Hindlimb muscle (tissue), 1 donor: ENCODE measurements around the gene MGAT1. TPM values are rescaled to one million over a fixed set of nuclear protein-coding genes. Genes with fewer than 3 reads are reported as not detected.
"Not testable (repeated sequence)": the region's sequence is repeated elsewhere in the genome, so short reads cannot be mapped to it uniquely, and the experiment has no call there.

Source experiments
- DNase-seq: peaks from one replicate; pipeline ENCODE4 v3.0.0-alpha.2; 2013
- polyA plus RNA-seq: library from polyadenylated mRNA; unstranded; fragments of 120-200 nt; gene quantifications from one replicate; pipeline ENCODE4 v1.2.1, GENCODE V29; 2013; ENCODE audit not compliant: insufficient read length

Gene MGAT1
- polyA plus RNA-seq, 1 donor, result 79.6 TPM

GRCh38 chr5:180804129-180804618 lies 1.6 kb upstream of the MGAT1 start:
- DNase-seq, result no peak

GRCh38 chr5:180803181-180804128 lies 849 bp upstream of the MGAT1 start:
- DNase-seq, result peak; percentile 70

DNA sequence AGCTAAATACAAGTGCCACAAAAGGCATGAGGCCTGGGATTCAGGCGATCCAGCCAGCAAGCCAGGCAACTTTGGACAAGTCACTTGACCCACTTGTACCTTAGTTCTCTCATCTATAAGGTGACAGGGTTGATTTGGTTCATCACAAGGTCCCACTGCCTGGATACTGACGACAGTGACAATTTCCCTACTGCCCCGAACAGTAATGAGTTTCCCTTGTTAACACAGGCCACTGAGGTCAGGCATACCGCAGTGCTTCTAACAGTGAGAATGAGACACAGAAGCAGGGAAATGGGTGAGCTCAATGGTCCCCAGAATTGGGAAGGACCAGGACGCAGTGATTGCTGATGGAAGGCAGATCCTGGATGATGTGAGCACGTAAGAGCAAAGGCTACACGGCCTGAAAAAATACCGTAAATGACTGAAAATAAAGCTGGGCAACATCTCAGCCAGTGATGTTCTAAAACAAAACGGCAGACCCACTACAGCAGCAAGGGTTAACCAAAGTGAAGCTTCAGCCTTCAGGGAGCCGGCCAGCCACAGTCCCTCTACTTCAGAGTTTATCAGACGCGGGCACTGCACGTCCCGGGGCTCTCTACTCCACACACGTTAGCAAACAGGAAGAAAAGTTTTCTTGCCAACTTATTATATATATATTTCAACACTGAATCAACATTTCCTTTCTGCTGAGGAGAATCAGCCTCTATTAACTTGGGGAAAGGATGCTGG lies 846 bp downstream of the MGAT1 start:
- DNase-seq, result no peak

- no peak for DNase-seq
Observed at GRCh38 chr5:180799902-180800801, 2.5 kb downstream of the MGAT1 start.

DNA sequence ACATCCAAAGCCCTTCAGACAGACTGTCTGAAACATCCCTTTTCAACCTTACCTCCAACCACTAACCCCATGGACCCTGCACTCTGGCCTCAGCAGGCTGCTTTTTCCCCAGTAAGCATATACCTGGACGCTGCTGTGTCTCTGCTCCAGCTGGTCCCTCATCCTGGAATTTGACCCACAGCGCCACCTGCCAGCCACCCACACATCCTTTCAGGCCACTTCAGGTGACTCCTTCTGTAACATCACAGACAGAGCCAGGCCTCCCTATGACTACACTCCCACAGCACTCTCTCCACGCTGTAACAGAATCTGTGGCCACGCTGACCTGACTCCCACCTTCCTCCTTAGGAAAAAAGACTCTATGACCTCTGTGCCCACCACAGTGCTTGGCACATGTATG lies 3.4 kb downstream of the MGAT1 start:
- no peak for DNase-seq

GRCh38 chr5:180798193-180798592 lies 4.4 kb downstream of the MGAT1 start:
- no peak for DNase-seq

GRCh38 chr5:180797256-180798192 lies 5.1 kb downstream of the MGAT1 start:
- no peak for DNase-seq

GRCh38 chr5:180795771-180796313 lies 6.8 kb downstream of the MGAT1 start:
- no peak for DNase-seq

- no peak for DNase-seq
Observed at GRCh38 chr5:180792965-180793287, 9.7 kb downstream of the MGAT1 start.

- DNase-seq, result no peak
Observed at GRCh38 chr5:180792287-180792964, 10.2 kb downstream of the MGAT1 start.

- DNase-seq, result no peak
Observed at GRCh38 chr5:180791611-180792213, 10.9 kb downstream of the MGAT1 start.

DNA sequence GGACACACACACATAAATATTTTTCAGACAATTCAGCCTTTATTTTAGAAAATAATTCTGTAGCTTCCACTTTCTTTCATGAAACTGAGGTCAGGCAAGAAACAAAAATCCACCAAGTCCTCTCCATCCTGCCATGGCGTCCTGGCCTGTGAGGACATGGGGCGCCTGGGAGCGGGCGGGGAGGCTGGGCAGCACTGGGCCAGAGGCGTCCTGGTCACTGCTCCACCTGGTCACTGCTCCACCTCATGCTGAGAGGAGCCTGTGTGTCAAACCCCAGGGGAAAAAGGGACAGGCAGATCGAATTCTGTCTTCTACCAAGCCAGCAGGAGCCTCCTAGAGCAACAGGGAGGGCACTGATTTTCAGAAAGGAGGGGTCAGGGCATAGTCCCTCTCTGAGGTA lies 12.1 kb downstream of the MGAT1 start:
- no peak for DNase-seq

- no peak for DNase-seq
Observed at GRCh38 chr5:180790020-180790419, 12.6 kb downstream of the MGAT1 start.

DNA sequence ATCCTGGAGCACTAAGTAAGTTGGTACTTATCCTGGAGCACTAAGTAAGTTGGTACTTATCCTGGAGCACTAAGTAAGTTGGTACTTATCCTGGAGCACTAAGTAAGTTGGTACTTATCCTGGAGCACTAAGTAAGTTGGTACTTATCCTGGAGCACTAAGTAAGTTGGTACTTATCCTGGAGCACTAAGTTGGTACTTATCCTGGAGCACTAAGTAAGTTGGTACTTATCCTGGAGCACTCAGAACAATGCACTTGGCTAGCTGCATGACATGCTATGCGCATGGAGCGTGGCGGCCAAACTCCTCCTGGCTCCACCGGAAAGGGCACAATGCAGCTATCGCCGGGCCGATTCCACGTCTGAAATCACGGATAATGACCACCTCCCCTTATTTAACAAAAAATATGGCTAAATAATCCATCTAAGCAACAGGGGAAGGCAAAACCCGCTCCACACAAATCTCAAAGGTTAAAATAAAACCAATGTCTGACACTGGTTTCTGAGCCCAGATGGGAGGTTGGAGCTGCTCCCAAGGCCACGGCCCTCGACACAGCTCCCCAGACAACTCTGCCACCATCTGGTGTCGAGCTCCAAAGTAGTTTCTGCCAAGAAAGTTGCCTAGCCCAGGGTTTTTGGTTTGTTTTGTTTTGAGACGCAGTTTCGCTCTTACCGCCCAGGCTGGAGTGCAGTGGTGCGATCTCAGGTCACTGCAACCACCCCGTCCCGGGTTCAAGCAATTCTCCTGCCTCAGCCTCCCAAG lies 13.8 kb downstream of the MGAT1 start:
- not testable (repeated sequence) for DNase-seq

DNA sequence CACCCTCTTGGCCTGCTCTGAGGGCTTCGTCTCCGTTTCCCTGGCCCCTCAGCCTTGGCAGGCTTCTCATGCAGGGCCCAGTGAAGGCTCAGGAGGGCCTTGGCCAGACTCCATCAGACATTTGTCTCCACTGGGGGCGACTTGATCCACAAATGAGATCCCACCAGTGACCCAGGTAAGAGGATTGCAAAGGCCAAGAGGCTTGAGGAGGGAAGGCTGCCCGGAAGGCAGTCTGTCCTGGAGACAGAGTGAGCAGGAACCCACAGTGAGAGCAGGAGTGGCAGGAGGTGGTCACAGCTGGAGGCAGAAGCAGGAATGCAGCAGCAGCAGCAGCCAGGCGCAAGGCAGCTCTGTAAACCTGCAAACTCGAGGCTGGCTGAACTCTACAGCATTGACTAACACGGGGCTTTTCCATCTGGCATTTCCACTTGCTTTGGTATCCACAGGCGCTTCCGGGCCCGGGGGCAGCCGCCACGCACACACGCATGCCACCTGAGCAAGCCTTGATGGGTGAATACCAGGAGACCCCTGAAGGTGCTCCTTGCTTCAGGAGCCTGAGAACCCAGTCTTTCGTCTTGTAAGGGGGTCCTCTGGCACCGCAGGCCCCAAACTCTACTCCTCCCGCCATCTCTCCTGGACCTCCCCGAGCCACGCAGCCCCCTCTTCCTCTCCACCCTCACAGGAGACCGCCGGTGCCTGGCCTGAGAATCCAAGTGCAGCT lies 14.7 kb downstream of the MGAT1 start:
- no peak for DNase-seq

- DNase-seq, result no peak
Observed at GRCh38 chr5:180786531-180787398, 15.8 kb downstream of the MGAT1 start.

DNA sequence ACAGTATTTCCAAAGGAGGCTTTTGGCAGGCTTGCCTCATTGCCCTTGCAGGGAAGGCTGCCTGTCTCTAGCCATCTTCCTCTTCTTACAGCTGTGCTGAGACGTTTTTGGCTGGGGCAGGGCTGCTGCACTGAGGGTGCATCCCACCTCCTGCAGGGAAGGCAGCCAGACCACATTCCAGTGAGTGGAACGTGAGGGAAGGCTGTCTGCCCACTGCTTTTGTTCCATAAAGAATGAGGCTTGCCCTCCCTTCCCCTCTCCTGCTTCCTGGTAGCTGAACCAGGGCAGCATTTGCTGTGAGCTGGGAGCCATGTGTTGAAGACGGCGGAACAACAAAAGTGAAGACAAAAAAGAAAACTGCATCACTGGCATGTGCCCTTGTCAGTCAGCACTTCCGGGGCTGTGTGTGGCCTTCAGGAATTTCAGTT lies 16.8 kb downstream of the MGAT1 start:
- DNase-seq, result peak; percentile 44
